Omental fat pad (tissue), 4 donors: Measurements from ENCODE around the gene RHAG. TPM values are rescaled to one million over a fixed set of nuclear protein-coding genes. Genes with fewer than 3 reads are reported as not detected.

ENCODE experiments used
- ATAC-seq: fragments of 150-250 bp; one replicate; pipeline ENCODE4 v1.9.1; 2016; ENCODE audit warnings: mild to moderate bottlenecking, moderate library complexity; ENCODE audit not compliant: low FRiP score
- DNase-seq: peaks from one replicate; pipeline ENCODE4 v3.0.0-alpha.2; 2019; ENCODE audit warnings: low spot score
- total RNA-seq, 4 donors: library from RNA; depleted of rRNA; stranded (reverse); fragments of >200 nt; gene quantifications; one replicate each; pipeline ENCODE4 v1.1.0, GENCODE V29; 2016
- TF ChIP-seq, protein P1 (sequence below), 3 donors: fragments of 450-650 bp; IDR thresholded peaks; one replicate each; pipeline ENCODE4 v1.5.1; 2016 to 2017; ENCODE audit warnings: antibody characterized with exemption in 3 of 3, mild to moderate bottlenecking in 3 of 3, moderate library complexity in 2 of 3

RHAG gene
- total RNA-seq, 4 donors from 2014 or later: not detected

DNA sequence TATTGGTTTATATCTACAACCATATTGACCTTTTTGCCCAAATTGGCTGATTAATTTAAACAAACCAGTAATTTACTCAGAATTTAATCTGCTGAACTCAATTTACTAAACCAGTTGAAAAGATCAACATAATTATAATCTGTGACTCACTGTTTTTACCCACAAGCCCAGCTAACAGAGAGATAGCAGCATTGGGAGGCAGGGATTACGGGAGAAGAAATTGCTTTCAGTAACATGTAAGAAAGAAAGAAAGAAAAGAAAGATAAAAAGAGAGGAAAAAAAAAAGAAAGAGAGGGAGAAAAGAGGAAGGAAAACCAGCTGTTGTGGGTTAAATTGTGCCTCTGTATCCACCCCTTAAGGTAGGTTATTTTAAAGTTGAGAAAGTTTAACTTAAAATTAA lies 13.3 kb upstream of the RHAG start:
- no peak for DNase-seq
- TF ChIP-seq, protein P1, sequence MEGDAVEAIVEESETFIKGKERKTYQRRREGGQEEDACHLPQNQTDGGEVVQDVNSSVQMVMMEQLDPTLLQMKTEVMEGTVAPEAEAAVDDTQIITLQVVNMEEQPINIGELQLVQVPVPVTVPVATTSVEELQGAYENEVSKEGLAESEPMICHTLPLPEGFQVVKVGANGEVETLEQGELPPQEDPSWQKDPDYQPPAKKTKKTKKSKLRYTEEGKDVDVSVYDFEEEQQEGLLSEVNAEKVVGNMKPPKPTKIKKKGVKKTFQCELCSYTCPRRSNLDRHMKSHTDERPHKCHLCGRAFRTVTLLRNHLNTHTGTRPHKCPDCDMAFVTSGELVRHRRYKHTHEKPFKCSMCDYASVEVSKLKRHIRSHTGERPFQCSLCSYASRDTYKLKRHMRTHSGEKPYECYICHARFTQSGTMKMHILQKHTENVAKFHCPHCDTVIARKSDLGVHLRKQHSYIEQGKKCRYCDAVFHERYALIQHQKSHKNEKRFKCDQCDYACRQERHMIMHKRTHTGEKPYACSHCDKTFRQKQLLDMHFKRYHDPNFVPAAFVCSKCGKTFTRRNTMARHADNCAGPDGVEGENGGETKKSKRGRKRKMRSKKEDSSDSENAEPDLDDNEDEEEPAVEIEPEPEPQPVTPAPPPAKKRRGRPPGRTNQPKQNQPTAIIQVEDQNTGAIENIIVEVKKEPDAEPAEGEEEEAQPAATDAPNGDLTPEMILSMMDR (IDR thresholded peaks at IDR 0.05): no peak
- ATAC-seq: no peak

DNA sequence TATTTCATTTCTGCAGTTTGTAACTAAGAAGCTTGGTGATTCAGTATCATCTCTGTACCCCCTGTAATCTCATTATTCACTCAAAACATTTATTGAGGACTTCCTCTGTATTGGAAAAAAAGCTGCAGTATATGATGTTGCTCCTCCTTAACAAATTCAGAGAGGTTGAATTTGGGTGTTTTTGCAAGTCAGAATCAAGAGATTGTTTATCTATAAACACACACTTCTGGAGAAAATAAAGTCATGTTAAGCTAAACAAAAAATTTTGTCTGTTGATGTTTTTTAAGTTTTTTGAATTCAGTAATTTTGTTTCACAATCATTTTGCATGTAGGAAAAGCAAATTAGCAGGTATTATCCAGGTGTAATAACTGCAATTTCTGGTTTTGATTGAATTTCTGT lies 11.4 kb upstream of the RHAG start:
- TF ChIP-seq, protein P1 (IDR thresholded peaks at IDR 0.05): no peak
- ATAC-seq (no peak), DNase-seq (no peak)

DNA sequence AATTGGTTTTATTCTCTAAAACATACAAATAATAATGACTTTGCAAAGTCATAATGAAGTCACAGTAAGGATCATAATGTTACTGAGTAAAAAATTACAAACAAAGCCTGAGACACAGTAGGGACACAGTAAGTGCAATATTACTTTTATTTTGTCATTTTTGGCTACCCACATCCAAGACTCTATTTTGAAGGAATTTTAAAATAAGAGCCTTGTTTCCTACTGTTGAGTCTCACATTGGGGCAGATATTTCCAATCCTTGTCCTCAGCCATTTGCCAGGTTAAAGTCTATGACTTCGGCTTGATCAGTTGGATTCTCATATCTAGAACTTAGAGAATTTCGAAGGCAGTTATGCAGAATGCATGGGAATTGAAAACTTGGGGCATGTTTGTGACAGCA lies 10.8 kb upstream of the RHAG start:
- DNase-seq: no peak
- TF ChIP-seq, protein P1 (IDR thresholded peaks at IDR 0.05): no peak
- ATAC-seq: no peak

DNA sequence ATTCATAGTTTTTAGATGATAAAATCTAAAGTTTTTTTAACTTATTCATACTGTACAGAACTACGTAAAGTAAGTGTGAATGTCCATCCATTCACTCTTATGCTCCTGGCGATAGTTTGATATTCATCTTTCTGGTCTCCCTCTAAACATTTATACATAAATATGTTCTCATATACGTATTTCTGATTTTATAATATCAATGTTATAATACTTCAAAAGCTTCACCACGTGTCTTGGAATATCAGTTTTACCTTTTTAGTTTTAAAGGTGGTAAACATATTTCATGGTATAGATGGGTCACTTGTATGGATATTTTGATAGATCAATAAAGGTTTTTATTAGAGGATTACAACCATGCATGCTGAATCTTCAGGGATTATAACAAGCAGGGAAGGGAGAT lies 10.3 kb upstream of the RHAG start:
- TF ChIP-seq, protein P1 (IDR thresholded peaks at IDR 0.05): no peak
- DNase-seq (no peak), ATAC-seq (no peak)

DNA sequence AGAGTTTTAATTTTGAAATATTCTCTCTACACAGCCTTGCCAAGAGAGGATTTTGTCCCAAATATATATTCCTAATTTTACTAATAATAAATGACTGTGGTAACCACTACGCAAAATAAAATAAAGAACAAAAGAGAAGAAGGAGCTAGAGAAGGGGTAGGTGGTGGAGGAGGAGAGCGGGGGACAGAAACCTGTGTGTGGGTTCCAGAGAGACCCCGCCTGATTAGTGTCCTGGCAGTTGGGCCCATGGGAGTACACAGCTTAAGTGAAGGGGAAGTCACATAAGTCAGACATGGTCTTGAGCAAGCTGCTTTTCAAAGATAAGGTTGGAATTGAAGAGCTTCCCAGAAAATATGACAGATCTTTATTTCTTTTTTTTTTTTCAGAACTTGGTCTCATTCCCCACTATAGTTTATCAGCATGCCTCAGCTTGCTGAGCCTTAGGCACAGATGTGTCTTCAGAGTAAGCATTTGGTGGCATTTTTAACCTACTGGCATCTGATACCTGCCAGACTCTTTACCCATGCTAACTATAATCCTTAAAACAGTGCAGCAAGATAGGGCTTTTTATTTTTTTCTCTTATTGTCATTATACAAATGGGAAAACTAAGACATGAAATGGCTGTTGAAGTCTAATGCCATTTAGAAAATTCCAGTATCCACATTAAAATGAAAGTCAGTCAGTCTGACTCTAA lies 9.6 kb upstream of the RHAG start:
- ATAC-seq (no peak), DNase-seq (no peak)
- TF ChIP-seq, protein P1 (IDR thresholded peaks at IDR 0.05): no peak

DNA sequence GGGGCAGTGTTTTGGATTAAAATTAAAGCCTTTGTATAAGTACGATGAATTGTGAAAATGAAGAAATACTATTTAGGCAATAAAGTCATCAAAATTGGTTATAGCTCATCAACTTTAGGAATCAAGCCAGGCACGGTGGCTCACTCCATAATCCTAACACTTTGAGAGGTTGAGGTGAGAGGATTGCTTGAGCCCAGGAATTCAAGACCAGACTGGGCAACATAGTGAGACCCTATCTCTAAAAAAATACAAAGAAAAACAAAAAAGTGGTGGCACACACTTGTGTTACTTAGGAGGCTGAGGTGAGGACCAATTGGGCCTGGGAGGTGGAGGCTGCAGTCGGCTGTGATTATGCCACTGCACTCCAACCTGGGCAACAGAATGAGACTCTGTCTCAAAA lies 8.5 kb upstream of the RHAG start:
- no peak for DNase-seq
- ATAC-seq: no peak
- TF ChIP-seq, protein P1 (IDR thresholded peaks at IDR 0.05): no peak

DNA sequence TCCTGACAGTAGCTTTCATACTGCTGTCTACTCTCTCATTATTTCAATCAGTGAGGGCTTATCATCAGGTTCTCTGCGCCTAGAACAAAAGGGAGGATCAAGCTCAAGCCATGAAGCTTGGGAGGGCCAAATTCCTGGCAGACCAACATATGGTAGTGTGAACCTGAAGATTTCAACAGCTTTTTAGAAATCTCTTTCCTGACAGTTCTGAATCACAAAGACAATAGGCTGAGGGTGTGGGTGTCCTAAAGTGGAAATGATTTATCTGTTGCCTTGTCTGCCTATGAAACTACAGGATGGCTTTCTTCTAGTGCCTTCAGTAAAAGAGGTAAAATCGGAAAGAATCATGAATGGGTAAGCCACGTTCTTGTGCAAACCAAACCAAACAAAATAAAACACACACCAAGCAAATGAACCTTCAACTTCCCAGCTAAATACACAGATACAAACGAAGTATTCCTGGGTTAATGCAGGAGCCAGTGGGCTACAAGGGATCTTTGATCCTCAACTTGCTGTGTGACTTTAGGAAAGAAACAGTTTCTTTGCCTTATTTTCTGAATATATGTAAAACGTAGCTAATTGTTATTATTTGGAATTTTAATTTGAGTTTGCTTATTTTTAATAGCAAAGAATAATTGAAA lies 2.7 kb upstream of the RHAG start:
- ATAC-seq (no peak), DNase-seq (no peak)
- TF ChIP-seq, protein P1 (IDR thresholded peaks at IDR 0.05): no peak
